Inferior parietal cortex (tissue), 1 donor: ENCODE results near the gene CNPY2.
"Not testable (repeated sequence)": the region's sequence is repeated elsewhere in the genome, so short reads cannot be mapped to it uniquely, and the experiment has no call there.

Experiments
- DNase-seq: peaks from one replicate; pipeline ENCODE4 v3.0.0-alpha.2; 2016; ENCODE audit errors: extremely low spot score

Gene CNPY2

GRCh38 chr12:56298828-56299227 lies 17.0 kb downstream of the CNPY2 start:
- DNase-seq = no peak

GRCh38 chr12:56297400-56297799 lies 18.4 kb downstream of the CNPY2 start:
- DNase-seq = no peak

- DNase-seq = no peak
Observed at GRCh38 chr12:56296295-56296694, 19.5 kb downstream of the CNPY2 start.

- DNase-seq = no peak
Observed at GRCh38 chr12:56293795-56294194, 22.0 kb downstream of the CNPY2 start.

- no peak for DNase-seq
Observed at GRCh38 chr12:56288705-56289387, 26.9 kb downstream of the CNPY2 start.

- no peak for DNase-seq
Observed at GRCh38 chr12:56286044-56286830, 29.6 kb downstream of the CNPY2 start.

- not testable (repeated sequence) for DNase-seq
Observed at GRCh38 chr12:56284263-56284662, 31.5 kb downstream of the CNPY2 start.

GRCh38 chr12:56282579-56282978 lies 33.2 kb downstream of the CNPY2 start:
- DNase-seq = no peak

GRCh38 chr12:56282030-56282429 lies 33.8 kb downstream of the CNPY2 start:
- DNase-seq = no peak

GRCh38 chr12:56280849-56281248 lies 34.9 kb downstream of the CNPY2 start:
- DNase-seq = no peak

GRCh38 chr12:56278905-56279304 lies 36.9 kb downstream of the CNPY2 start:
- DNase-seq = no peak

- no peak for DNase-seq
Observed at GRCh38 chr12:56274299-56274698, 41.5 kb downstream of the CNPY2 start.

- not testable (repeated sequence) for DNase-seq
Observed at GRCh38 chr12:56272468-56272867, 43.3 kb downstream of the CNPY2 start.

- peak; percentile 32 for DNase-seq
Observed at GRCh38 chr12:56271031-56271430, 44.8 kb downstream of the CNPY2 start.

GRCh38 chr12:56267443-56268071 lies 48.2 kb downstream of the CNPY2 start:
- DNase-seq = no peak

- peak; percentile 85 for DNase-seq
Observed at GRCh38 chr12:56266693-56267442, 48.9 kb downstream of the CNPY2 start, which contains the start of gene COQ10A. TSS of gene COQ10A (plus strand) at chr12:56266942. CDS start at chr12:56267119, 177 bp downstream.

GRCh38 chr12:56266068-56266692 lies 49.6 kb downstream of the CNPY2 start:
- DNase-seq = not testable (repeated sequence)

GRCh38 chr12:56262955-56263354 lies 52.8 kb downstream of the CNPY2 start:
- DNase-seq = not testable (repeated sequence)

GRCh38 chr12:56261503-56262232 lies 54.1 kb downstream of the CNPY2 start:
- no peak for DNase-seq

- DNase-seq = no peak
Observed at GRCh38 chr12:56260921-56261320, 54.9 kb downstream of the CNPY2 start.

- DNase-seq = no peak
Observed at GRCh38 chr12:56260380-56260779, 55.4 kb downstream of the CNPY2 start.
